Vagina (tissue), 2 donors: ENCODE measurements around the gene NHSL2.

Source experiments
- CTCF ChIP-seq, 3 experiments: fragments of 450-650 bp in 2 of 3; fragments of 200-600 bp in 1 of 3; sonication (generic) in 1 of 3; IDR thresholded peaks; one replicate each; pipeline ENCODE4 v1.5.1; 2017 to 2019; ENCODE audit warnings: antibody characterized with exemption in 3 of 3, mild to moderate bottlenecking in 2 of 3, moderate library complexity in 2 of 3
- POLR2AphosphoS5 ChIP-seq, 2 donors: sonication (generic); formaldehyde crosslinking; IDR thresholded peaks; one replicate each; pipeline ENCODE4 v1.9.0; 2017; ENCODE audit warnings: antibody characterized with exemption in 2 of 2, mild to moderate bottlenecking in 2 of 2, low read depth in 1 of 2; ENCODE audit not compliant: insufficient read depth in 1 of 2

DNA sequence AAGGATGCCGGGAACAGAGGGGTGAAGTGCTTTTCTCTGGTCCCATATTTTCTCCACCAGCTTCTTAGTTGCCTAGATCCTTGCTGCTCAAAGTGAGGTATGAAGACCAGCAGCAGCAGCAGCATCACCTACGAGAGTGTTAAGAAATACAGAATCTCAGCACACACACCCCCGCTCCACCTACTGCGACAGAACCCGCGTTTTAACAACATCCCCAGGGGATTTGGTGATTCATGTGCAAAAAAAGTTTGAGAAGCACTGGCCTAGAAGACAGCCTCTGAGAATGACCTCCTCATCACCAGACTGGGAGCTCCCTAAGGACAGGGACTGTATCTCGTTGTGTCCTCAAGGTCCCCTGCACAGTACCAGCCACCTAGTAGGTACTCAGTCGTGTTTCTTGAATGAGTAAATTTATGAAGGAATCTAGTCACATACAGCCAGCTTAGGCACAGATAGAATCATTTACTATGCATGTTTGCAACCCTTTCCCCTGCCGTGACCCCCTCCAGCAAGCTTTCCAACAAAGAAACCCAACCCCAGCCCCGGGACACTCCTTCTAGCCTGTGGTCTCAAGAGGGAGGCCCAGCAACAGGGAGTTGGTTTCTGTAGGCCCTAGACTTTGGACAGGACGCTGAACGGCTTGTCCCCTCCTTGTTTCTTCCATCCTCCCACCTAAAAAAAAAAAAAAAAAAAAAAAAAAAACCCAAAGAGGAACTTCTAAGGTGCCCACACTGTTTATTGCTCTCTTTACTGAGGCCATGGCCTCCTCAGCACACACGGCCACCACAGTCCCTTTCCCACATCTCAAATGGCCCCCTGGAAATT lies 199.6 kb downstream of the NHSL2 start:
- TF ChIP-seq CTCF (IDR thresholded peaks at IDR 0.05) (no peak), POLR2AphosphoS5 (IDR thresholded peaks at IDR 0.05; ENCODE audit: insufficient read depth in 1 of 2, low read depth in 1 of 2) (no peak)
